Mammary epithelial cell (primary cell): Measurements from ENCODE around the gene CYP19A1.

ENCODE experiments used
- CTCF ChIP-seq, 2 donors: IDR thresholded peaks in 1 of 2; conservative IDR thresholded peaks in 1 of 2; 2 replicates each; pipeline ENCODE4 v1.5.1; 2011 to 2012; ENCODE audit warnings: inconsistent platforms in 2 of 2, low read length in 2 of 2, mild to moderate bottlenecking in 2 of 2, control low read depth in 1 of 2, low read depth in 1 of 2; ENCODE audit not compliant: insufficient read depth in 1 of 2; ENCODE audit errors: extremely low read depth in 1 of 2
- EZH2 ChIP-seq: IDR thresholded peaks from 2 replicates; pipeline ENCODE4 v1.6.1; 2012; ENCODE audit warnings: low read length, inconsistent platforms, borderline replicate concordance

DNA sequence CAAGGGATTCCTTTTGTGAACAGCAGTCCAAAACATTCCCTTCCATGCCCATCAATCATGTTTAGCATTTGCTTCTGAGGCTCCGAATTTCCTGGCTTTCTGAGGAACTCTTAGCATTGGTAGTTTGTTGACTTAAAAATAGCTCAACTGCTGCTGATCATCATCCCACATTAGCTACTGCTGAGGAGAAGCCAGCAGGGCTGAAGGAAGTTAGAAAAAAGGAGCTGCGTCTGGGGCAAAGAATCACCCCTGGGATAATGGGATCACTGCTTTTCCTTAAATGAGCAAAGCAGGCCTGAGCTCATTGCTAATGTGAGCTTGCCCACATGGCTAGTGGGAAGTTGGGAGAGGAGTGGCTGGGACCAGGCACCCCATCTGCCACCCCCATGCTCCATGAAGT lies 39.8 kb downstream of the CYP19A1 start:
- TF ChIP-seq CTCF (conservative IDR thresholded peaks at IDR 0.05 in 1 of 2, IDR thresholded peaks at IDR 0.05 in 1 of 2; ENCODE audit: extremely low read depth in 1 of 2, insufficient read depth in 1 of 2, low read depth in 1 of 2, low read length in 2 of 2) (no peak), EZH2 (no peak)
